HG03558 (cell line): ENCODE results near the gene ADAM8.
"Not testable (repeated sequence)": the region's sequence is repeated elsewhere in the genome, so short reads cannot be mapped to it uniquely, and the experiment has no call there.

Experiments used
- ATAC-seq: cut with Tn5 transposase; IDR thresholded peaks from one replicate; pipeline ENCODE4 v1.9.1; 2021; ENCODE audit warnings: moderate number of reproducible peaks; ENCODE audit not compliant: unreplicated experiment; ENCODE audit errors: extremely low read depth

ADAM8 gene

GRCh38 chr10:133235932-133236331 is 40.7 kb downstream of the ADAM8 start:
- ATAC-seq: no peak

DNA sequence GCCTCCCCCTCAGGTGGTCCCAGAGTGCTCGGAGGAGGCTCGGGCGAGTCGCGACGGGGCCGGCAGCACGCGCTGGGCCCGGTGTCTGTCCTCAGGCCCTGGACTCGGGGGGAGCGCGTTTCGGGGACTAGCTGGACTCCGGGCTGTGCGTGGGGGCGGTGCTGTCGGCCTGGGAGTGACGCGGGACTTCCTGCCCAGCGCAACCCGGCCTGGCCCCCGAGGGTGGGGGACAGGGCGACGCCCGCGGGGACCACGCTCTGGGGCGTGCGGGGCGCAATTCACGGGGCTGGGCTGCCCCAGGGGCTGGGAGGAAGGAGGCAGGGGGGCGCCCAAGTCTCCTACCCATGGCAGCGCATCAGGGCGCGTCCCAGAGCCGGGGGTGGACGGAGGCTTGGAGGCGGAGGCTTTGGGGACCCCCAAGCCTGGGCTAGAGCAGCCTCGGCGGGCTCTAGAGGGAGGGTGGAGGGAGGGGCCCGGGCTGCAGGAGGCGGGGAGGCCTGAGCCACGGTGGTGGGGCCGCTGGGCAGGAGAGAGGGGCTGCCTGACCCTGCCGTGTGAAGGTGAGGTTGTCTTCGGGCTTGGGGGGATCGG is 41.3 kb downstream of the ADAM8 start:
- ATAC-seq: no peak

DNA sequence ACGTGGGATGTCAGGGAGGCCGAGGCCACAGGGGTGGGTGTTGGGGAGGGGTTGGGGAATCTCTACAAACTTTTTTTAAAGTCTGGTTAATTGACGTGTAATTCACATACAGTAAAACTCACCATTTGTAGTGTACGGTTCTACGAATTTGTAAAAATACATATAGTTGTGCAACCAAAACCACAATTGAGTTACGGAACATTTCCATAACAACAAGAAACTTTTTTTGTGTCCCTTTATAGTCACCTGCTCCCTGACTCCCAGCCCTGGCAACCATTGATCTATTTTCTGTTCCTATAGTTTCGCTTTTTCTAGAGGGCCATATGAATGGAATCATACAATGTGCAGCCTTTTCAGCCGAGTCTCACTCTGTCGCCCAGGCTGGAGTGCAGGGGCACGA is 41.9 kb downstream of the ADAM8 start:
- not testable (repeated sequence) for ATAC-seq

DNA sequence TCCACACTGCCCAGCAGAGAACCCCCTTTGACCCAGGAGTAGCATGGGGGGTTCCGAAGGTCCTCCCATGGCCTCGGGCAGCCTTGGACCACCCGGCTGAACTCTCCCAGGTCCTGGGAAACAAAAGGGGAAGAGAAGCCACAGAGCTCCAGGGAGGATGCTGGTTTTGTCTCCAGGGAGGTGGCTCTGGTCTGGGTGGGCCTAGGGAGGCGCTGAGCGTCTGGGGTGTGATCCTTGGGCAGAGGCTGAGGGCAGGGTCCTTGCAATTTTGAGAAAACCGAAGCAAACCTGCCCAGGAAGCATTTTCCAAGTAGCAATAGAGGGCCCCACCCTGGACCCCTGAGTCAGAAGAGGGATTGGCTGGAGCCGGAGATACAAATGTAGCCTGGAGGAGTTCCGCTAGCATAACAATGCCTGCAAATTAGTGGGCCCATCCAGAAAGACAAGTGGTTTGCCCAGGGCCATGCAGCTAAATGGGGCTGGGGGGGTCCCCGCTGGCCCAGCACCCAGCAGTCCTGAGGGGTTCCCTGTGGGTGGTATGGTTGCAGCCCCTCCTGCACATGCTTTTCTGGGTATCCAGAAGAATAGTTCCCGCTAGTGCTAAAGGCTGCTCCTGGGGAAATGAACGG is 44.6 kb downstream of the ADAM8 start:
- no peak for ATAC-seq

DNA sequence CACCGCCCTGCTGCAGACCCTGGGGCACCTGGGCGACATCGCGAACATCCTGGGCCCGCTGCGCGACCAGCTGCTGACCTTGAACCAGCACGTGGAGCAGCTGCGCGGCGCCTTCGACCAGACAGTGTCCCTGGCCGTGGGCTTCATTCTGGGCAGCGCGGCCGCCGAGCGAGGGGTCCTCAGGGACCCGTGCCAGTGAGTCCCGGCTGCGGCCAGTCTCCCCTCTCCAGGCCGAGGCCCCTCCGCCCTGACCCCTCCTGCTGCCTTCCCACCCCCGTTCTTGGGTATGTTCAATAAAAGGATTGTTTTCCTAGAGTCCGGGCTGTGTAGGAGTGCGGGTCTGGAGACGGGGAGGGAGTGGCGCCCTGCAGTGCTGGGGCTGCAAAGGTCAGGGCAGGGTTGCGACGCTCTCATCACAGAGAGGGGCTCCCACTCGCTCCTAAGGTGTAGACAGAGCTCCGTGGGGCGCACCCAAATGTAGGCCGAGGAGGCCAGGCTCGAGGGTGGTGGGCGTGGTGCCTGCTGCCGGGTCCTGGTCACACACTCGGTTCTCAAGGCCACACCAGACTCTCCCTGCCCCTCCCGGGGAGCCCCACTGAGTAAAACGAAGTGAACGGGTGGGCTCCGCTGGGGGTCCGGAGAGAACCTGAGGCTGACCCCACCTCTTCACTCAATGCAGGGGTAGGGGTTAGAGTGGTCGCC is 45.3 kb downstream of the ADAM8 start:
- no peak for ATAC-seq

GRCh38 chr10:133230387-133231195 is 46.1 kb downstream of the ADAM8 start:
- ATAC-seq: no peak

- no peak for ATAC-seq
Measured at GRCh38 chr10:133230044-133230361, 46.7 kb downstream of the ADAM8 start, which contains the start of gene UTF1. UTF1 (plus strand) TSS chr10:133230217; CDS start chr10:133230289, 72 bp downstream.

GRCh38 chr10:133229265-133230043 is 47.2 kb downstream of the ADAM8 start:
- no peak for ATAC-seq

- no peak for ATAC-seq
Measured at GRCh38 chr10:133227256-133227655, 49.4 kb downstream of the ADAM8 start.

DNA sequence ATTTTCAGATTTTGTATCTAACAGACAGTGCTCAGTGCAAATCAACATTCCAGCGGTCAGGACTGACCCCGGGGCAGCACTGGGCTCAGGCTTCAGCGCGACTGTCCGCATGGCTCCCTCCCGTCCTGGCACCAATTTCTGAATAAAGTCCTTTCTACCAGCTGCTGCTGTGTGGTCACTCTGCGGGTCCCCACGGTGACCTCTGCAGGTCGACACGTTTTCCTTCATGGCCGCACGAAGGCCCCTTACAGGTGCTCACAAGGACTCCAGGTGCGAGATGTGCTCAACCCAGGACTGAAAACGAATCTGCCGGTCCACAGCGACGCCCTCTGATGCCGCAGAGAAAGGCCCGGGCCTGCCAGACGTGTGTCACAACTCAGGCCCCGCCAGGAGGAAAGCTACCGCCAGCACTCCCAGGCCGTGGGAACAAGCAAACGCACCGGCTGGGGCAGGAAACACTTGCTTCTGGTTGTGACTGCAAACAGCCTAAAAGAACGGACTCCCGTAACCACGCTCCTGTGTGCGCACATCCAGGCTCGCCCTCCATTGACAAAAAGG is 50.3 kb downstream of the ADAM8 start:
- ATAC-seq: no peak

GRCh38 chr10:133225707-133226191 is 50.9 kb downstream of the ADAM8 start:
- ATAC-seq: no peak

DNA sequence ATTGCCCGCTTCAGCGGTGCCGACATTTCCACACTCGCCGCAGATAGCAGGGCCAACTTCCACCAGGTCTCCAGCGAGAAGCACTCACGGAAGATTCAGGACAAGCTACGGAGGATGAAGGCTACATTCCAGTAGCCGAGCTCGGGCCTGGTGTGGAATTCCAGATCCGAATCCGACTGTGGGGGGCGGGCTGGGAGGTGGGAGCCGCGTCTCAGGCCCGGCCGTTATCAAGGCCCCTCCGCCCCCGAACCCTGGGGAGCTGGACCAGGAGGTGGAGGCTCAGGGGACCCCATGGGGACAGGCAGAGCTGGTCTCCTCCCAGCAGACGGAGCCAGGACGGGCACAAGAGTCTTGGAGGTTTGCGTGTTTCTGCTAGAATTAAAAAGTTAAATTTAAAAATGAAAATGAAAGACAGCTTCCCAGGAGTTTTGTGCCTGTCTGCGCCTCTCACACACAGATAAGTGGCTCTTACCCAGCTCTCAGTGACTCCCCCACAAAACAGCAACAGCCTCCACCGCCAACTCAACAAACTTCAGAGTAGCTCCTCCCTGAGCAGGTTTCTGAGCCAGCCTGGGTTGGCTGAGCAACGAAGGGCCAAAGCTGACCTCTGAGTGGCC is 51.8 kb downstream of the ADAM8 start:
- ATAC-seq: no peak

DNA sequence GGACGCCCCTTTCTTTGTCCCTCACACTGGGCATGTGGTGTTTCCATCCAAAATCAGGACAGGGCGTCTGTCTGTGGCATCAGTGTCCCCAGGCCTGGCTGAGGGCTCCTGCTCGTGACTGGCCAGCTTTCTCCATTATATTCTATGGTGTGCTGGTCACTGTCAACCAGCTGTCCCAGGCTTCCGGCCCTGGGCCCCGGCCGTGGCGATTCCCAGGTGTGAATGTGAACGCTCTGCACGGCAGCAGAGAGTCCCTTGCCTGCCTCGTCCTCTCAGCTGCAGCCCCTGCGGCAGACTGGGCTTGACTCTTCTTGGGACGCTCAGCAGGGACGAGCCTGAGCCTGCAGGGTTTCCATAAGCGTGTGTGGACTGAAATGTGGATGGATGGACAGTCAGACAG is 52.6 kb downstream of the ADAM8 start:
- no peak for ATAC-seq

DNA sequence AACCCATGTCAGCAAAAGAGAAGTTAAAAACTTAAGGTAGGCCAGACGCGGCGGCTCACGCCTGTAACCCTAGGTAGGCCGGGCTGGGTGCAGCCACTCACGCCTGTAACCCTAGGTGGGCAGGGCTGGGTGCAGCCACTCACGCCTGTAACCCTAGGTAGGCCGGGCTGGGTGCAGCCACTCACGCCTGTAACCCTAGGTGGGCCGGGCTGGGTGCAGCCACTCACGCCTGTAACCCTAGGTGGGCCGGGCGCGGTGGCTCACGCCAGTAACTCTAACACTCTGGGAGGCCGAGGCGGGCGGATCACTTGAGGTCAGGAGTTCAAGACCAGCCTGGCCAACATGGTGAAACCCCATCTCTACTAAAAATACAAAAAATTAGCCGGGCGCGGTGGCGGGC is 54.9 kb downstream of the ADAM8 start:
- ATAC-seq: not testable (repeated sequence)

GRCh38 chr10:133221331-133221730 is 55.3 kb downstream of the ADAM8 start:
- ATAC-seq: no peak

GRCh38 chr10:133219782-133220181 is 56.9 kb downstream of the ADAM8 start:
- ATAC-seq: no peak

DNA sequence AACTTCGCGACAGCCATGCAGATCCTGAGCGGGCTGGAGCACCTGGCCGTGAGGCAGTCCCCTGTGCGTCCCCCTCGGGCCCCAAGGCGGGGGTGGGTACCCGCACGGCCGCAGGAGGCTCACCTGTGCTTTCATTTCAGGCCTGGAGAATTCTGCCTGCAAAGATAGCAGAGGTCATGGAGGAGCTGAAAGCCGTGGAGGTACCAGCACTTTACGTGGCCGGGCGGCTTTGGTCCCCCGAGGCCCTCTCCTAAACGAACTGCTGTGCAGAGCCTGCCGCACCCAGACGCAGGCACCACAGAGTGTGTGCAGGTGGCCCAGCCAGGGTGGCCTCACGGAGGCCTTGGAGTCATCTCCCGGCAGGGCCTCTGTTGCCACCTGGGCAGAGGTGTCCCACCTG is 57.8 kb downstream of the ADAM8 start:
- ATAC-seq: no peak

DNA sequence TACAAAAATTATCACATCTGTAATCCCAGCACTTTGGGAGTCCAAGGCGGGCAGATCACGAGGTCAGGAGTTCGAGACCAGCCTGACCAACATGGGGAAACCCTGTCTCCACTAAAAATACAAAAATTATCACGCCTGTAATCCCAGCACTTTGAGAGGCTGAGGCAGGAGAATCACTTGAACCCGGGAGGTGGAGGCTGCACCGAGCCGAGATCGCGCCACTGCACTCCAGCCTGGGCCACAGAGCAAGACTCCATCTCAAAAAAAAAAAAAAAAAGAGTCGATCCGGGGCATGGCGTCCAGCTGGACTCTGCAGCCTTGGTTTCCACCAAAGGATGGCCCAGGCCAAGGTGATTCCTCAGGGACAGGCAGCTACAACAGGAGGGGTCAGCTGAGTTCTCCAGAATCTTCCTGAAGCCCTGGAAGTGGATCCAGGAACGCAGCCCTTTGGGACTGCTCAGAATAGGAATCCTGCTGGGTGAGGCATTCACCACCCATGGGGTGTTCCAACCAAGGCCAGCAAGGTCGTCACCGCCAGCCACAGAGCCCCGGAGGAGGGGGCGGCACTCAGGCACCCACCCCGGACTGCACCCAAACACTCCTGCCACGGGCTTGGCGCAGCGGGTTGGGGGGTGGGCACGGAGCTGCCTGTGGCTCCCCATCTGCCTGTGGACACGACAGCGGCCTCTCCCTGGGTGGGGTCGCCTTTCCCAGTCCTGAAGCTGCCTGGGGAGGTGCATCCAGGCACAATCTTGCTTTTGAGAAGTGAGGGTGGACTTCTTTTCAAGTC is 58.7 kb downstream of the ADAM8 start:
- no peak for ATAC-seq

DNA sequence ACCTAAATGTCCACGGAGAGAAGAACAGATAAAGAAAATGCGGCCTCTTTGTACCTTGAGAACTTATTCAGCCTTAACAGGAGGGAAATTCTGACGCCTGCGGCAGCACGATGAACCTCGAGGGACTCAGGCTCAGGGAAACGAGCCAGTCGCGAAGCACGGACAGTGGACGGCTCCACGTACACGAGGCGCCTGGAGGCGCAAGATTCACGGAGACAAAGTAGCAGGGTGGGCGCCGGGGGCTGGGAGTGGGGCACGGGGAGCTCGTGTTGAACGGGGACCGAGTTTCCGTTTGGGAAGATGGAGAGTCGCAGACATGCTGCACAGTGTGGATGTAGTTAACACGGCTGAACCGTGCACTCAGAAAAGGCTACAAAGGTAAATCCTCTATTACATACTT is 59.9 kb downstream of the ADAM8 start:
- ATAC-seq: no peak
